ENCODE results near the gene HIP1. TPM values are rescaled to one million over a fixed set of nuclear protein-coding genes. Genes with fewer than 3 reads are reported as not detected.

The HIP1 gene
- total RNA-seq, 2 donors from 2014 or later, result 9.8 to 40.8 TPM

DNA sequence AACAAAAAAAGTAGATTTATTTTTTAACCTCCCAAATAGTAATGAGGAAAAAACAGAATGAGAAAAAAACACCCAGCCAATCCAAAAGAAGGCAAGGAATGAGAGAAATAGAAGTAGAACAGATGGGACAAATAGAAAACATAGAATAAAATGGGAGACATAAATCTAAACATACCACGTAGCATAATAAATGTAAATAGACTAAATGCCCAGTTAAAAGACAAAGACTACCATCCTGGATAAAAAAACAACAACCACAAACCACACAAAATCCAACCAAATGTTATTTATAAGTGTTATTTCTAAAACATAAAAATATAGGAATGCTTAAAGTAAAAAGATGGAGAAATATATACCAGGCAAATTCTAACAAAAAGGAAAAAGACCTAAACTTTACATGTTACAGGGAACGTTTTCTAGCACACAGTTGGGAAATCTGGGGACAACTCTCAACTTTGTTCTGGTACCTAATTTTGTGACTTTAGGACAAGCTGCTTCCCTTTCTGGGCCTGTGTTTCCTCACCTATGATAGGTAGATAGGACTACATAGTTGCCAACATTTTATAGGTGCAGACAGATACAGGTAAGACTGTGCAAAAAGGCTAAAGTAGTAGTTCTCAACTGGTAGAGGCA lies 148.3 kb downstream of the HIP1 start:
- no peaks in the 10 kb centered on the region for H3K4me1 ChIP-seq (replicated peaks)
- TF ChIP-seq POLR2A (IDR thresholded peaks at IDR 0.05), result no peak
- TF ChIP-seq POLR2AphosphoS5 (IDR thresholded peaks at IDR 0.05), result no peak
- TF ChIP-seq, protein P1, sequence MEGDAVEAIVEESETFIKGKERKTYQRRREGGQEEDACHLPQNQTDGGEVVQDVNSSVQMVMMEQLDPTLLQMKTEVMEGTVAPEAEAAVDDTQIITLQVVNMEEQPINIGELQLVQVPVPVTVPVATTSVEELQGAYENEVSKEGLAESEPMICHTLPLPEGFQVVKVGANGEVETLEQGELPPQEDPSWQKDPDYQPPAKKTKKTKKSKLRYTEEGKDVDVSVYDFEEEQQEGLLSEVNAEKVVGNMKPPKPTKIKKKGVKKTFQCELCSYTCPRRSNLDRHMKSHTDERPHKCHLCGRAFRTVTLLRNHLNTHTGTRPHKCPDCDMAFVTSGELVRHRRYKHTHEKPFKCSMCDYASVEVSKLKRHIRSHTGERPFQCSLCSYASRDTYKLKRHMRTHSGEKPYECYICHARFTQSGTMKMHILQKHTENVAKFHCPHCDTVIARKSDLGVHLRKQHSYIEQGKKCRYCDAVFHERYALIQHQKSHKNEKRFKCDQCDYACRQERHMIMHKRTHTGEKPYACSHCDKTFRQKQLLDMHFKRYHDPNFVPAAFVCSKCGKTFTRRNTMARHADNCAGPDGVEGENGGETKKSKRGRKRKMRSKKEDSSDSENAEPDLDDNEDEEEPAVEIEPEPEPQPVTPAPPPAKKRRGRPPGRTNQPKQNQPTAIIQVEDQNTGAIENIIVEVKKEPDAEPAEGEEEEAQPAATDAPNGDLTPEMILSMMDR (IDR thresholded peaks at IDR 0.05), result no peak
- no peak overlapping the region for H3K27ac ChIP-seq
- H3K36me3 ChIP-seq, result peaks cover 0 to 7% of the 10 kb centered on the region in 2 donors
- DNase-seq (ENCODE audit: low spot score), result no peak
- H3K4me3 ChIP-seq, result no peak overlapping the region
- H3K9me3 ChIP-seq, result no peaks in the 10 kb centered on the region
- intact Hi-C loops (cut with DNase I), result no loop called here
- 97% methylated on average over 2 of the region's 2 CpGs for WGBS
- H3K27me3 ChIP-seq (replicated peaks; ENCODE audit: insufficient read depth), result no peaks in the 10 kb centered on the region

DNA sequence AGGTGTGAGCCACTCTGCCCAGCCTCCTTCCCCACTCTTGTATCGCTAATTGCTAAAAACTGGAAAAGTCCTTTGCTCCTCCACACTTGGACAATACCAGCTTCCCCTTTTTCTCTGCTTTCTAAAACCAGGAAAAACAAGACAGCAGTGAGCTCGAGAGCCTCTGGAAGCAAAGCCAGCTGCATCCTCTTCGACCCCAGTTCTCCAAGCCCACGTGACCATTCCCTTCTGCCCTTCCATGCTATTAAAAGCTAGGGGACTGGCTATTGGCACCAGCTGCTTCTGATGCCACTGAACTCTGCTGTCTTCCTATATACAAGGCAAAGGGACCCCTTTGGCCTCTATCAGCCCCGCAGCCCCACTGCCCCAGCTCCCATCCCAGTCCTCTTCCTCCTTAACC lies 154.4 kb downstream of the HIP1 start:
- peaks cover 0 to 7% of the 10 kb centered on the region in 2 donors for H3K36me3 ChIP-seq
- H3K27ac ChIP-seq, result no peak overlapping the region
- DNase-seq (ENCODE audit: low spot score), result no peak
- intact Hi-C loops (cut with DNase I), result no loop called here
- WGBS, result 89% methylated on average over 5 of the region's 5 CpGs
- TF ChIP-seq, protein P1 (IDR thresholded peaks at IDR 0.05), result no peak
- no peak for TF ChIP-seq POLR2A (IDR thresholded peaks at IDR 0.05)
- no peak for TF ChIP-seq POLR2AphosphoS5 (IDR thresholded peaks at IDR 0.05)
- no peaks in the 10 kb centered on the region for H3K9me3 ChIP-seq
- no peaks in the 10 kb centered on the region for H3K4me1 ChIP-seq (replicated peaks)
- no peaks in the 10 kb centered on the region for H3K27me3 ChIP-seq (replicated peaks; ENCODE audit: insufficient read depth)
- H3K4me3 ChIP-seq, result no peak overlapping the region

DNA sequence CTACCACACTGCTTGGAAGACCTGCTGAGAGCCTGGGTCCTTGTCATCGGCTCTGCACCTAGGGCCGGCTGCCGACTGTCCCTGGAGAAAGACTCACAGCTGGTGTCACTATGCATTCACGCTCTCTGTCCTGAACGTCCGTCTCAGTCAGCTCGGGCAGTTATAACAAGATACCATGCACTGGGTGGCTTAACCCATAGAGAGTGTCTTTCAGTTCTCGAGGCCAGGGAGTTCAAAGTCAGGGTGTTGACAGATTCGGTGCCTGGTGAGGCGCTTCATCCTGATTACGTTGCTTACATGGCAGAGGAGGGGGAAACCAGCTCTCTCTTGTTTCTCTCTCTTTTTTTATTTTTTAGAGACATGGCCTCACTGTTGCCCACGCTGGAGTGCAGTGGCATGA lies 155.5 kb downstream of the HIP1 start:
- Histone ChIP-seq H3K4me1 (replicated peaks) (no peaks in the 10 kb centered on the region), H3K36me3 (peaks cover 0 to 7% of the 10 kb centered on the region in 2 donors), H3K9me3 (no peaks in the 10 kb centered on the region), H3K27ac (no peak overlapping the region), H3K4me3 (no peak overlapping the region), H3K27me3 (replicated peaks; ENCODE audit: insufficient read depth) (no peaks in the 10 kb centered on the region)
- intact Hi-C loops (cut with DNase I), result no loop called here
- DNase-seq (ENCODE audit: low spot score), result no peak
- TF ChIP-seq, protein P1 (IDR thresholded peaks at IDR 0.05), result no peak
- TF ChIP-seq POLR2A (IDR thresholded peaks at IDR 0.05) (no peak), POLR2AphosphoS5 (IDR thresholded peaks at IDR 0.05) (no peak)
- 92% methylated on average over 12 of the region's 12 CpGs for WGBS

DNA sequence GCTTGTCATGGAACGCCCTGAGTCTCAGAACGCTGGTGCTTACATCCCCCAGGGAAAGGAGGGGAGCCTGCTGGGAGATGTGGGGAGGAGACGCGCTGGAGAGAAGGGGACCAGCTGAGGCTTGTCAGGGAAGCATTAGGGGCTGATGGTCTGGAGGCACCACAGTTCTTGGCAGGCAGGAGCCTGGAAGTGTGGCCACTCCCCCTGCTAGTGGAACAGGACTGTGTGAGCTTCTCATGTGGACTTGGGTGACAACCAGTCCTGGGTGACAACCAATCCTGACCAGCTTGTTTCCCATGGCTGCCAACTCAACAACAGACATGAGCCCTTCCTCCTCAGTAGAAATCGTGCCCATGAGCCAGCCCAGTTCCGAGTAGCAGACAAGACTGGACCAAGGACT lies 158.8 kb downstream of the HIP1 start:
- Histone ChIP-seq H3K9me3 (no peaks in the 10 kb centered on the region), H3K4me1 (replicated peaks) (no peaks in the 10 kb centered on the region), H3K27me3 (replicated peaks; ENCODE audit: insufficient read depth) (no peaks in the 10 kb centered on the region), H3K4me3 (no peak overlapping the region), H3K27ac (no peak overlapping the region), H3K36me3 (no peaks in the 10 kb centered on the region)
- TF ChIP-seq POLR2AphosphoS5 (IDR thresholded peaks at IDR 0.05), result no peak
- TF ChIP-seq, protein P1 (IDR thresholded peaks at IDR 0.05), result no peak
- no peak for TF ChIP-seq POLR2A (IDR thresholded peaks at IDR 0.05)
- no peak for DNase-seq (ENCODE audit: low spot score)
- intact Hi-C loops (cut with DNase I), result no loop called here
- WGBS, result 40% methylated on average over 6 of the region's 6 CpGs

DNA sequence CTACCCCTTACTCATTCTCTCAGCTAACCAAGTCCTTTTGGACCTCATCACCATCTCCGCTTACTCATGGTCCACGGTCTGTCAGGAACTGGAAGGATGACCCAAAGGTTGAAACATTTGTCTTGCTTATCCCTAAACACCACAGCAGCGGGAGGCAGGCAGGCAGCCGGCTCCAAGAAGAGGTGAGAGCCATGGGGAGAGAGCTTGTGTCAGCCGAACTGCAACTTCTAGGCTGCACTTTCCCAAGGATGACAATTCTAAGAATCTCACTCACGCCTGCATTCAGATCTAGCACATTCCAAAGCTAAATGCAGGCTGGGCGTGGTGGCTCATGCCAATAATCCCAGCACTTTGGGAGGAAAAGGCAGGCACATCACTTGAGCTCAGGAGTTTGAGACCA lies 160.7 kb downstream of the HIP1 start:
- Histone ChIP-seq H3K4me3 (no peak overlapping the region), H3K4me1 (replicated peaks) (no peaks in the 10 kb centered on the region), H3K9me3 (no peaks in the 10 kb centered on the region), H3K27me3 (replicated peaks; ENCODE audit: insufficient read depth) (no peaks in the 10 kb centered on the region), H3K36me3 (no peaks in the 10 kb centered on the region), H3K27ac (no peak overlapping the region)
- no peak for TF ChIP-seq POLR2A (IDR thresholded peaks at IDR 0.05)
- TF ChIP-seq, protein P1 (IDR thresholded peaks at IDR 0.05), result no peak
- no peak for TF ChIP-seq POLR2AphosphoS5 (IDR thresholded peaks at IDR 0.05)
- intact Hi-C loops (cut with DNase I), result no loop called here
- 95% methylated on average over 7 of the region's 7 CpGs for WGBS
- no peak for DNase-seq (ENCODE audit: low spot score)

All from prostate gland (tissue), 2 donors.